ENCODE results near the gene EXOC4.

Gene EXOC4

GRCh38 chr7:133477791-133478190, 224.9 kb downstream of the EXOC4 start:
- Histone ChIP-seq H3K4me2 (peak overlapping the region in 8 of 11 experiments; percentile 26 to 88 (median 64); a peak in 17 of 22 replicates), H3K27ac (peak overlapping the region in 6 of 11 experiments; percentile 22 to 57 (median 50); a peak in 9 of 22 replicates), H3K4me3 (no peak overlapping the region), H3K9ac (peak overlapping the region in 2 of 11 experiments; percentile 24 to 43; a peak in 2 of 22 replicates), H3K27me3 (no peaks in the 10 kb centered on the region), H4K20me1 (peaks cover 0 to 41% (median 0%) of the 10 kb centered on the region in 11 experiments; a peak in 3 of 22 replicates), H3K4me1 (peaks cover 38 to 79% (median 66%) of the 10 kb centered on the region in 10 experiments), H3K9me3 (replicated peaks in 1 of 11) (peaks cover 0 to 35% (median 18%) of the 10 kb centered on the region in 11 experiments; a peak in 16 of 22 replicates), H3K36me3 (peaks cover 0 to 32% (median 13%) of the 10 kb centered on the region in 11 experiments; a peak in 15 of 22 replicates)
- no peak for TF ChIP-seq Cebpa-rat (IDR thresholded peaks at IDR 0.05)

DNA sequence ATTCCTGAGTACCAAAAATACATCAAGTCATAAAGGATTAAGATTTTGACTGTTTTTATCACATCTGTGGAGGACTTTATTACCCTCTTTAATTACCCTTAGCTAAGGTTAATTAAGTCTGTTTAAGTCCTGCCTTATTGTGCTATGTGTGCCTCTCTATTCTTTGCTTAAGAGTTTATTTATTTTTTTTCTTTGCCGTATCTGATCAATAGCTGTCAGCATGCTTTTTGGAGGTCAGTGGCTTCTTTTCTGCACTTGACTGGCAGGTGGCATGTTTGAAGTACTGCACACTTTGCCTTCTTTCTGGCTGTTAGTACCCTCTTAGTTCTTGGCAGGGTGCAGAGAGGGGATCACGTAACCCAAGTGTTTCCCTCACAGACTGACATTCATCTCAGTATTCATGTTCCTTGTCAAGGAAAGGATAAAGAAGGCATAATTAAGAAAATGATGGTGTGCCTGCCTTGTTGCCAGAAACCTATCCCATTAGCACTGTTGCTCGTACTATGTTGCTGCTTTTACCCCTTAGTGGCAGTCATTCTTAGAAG, 225.8 kb downstream of the EXOC4 start:
- Histone ChIP-seq H3K36me3 (peaks cover 0 to 32% (median 13%) of the 10 kb centered on the region in 11 experiments; a peak in 14 of 22 replicates), H3K9me3 (replicated peaks in 1 of 11) (peaks cover 0 to 26% (median 10%) of the 10 kb centered on the region in 11 experiments; a peak in 16 of 22 replicates), H3K4me1 (peaks cover 47 to 87% (median 75%) of the 10 kb centered on the region in 10 experiments), H4K20me1 (peaks cover 0 to 46% (median 0%) of the 10 kb centered on the region in 11 experiments; a peak in 3 of 22 replicates), H3K9ac (peak overlapping the region in 2 of 11 experiments; percentile 2 to 43; a peak in 1 of 22 replicates), H3K4me3 (no peak overlapping the region), H3K4me2 (peak overlapping the region in 8 of 11 experiments; percentile 26 to 88 (median 64); a peak in 16 of 22 replicates), H3K27me3 (no peaks in the 10 kb centered on the region), H3K27ac (peak overlapping the region in 1 of 11 experiments; percentile 57; a peak in 3 of 22 replicates)
- no peak for TF ChIP-seq Cebpa-rat (IDR thresholded peaks at IDR 0.05)

GRCh38 chr7:133479456-133480065, 226.7 kb downstream of the EXOC4 start:
- peaks cover 54 to 95% (median 83%) of the 10 kb centered on the region in 10 experiments for H3K4me1 ChIP-seq
- H3K27ac ChIP-seq: peak overlapping the region in 2 of 11 experiments; percentile 6 to 32; a peak in 1 of 22 replicates

GRCh38 chr7:133480868-133481267, 228.0 kb downstream of the EXOC4 start:
- no peak overlapping the region for H3K4me3 ChIP-seq
- H3K9ac ChIP-seq: no peak overlapping the region
- H3K27ac ChIP-seq: no peak overlapping the region
- no peaks in the 10 kb centered on the region for H3K27me3 ChIP-seq
- peaks cover 45 to 92% (median 79%) of the 10 kb centered on the region in 10 experiments for H3K4me1 ChIP-seq
- H3K4me2 ChIP-seq: peak overlapping the region in 6 of 11 experiments; percentile 82 to 94 (median 88); a peak in 7 of 22 replicates
- H3K36me3 ChIP-seq: peaks cover 0 to 41% (median 11%) of the 10 kb centered on the region in 11 experiments; a peak in 14 of 22 replicates
- no peak for TF ChIP-seq Cebpa-rat (IDR thresholded peaks at IDR 0.05)
- H3K9me3 ChIP-seq (replicated peaks in 1 of 11): peaks cover 0 to 4% (median 0%) of the 10 kb centered on the region in 11 experiments; a peak in 2 of 22 replicates
- peaks cover 0 to 41% (median 0%) of the 10 kb centered on the region in 11 experiments; a peak in 3 of 22 replicates for H4K20me1 ChIP-seq

More at GRCh38 chr7:133479456-133480065, 226.7 kb downstream of the EXOC4 start:
- H3K36me3 ChIP-seq: peaks cover 0 to 32% (median 13%) of the 10 kb centered on the region in 11 experiments; a peak in 14 of 22 replicates
- H3K27me3 ChIP-seq: no peaks in the 10 kb centered on the region
- TF ChIP-seq Cebpa-rat (IDR thresholded peaks at IDR 0.05): no peak
- peaks cover 0 to 17% (median under 1%) of the 10 kb centered on the region in 11 experiments; a peak in 9 of 22 replicates for H3K9me3 ChIP-seq (replicated peaks in 1 of 11)
- peak overlapping the region in 8 of 11 experiments; percentile 26 to 88 (median 64); a peak in 14 of 22 replicates for H3K4me2 ChIP-seq
- peaks cover 0 to 46% (median 0%) of the 10 kb centered on the region in 11 experiments; a peak in 3 of 22 replicates for H4K20me1 ChIP-seq
- H3K4me3 ChIP-seq: no peak overlapping the region
- no peak overlapping the region for H3K9ac ChIP-seq

GRCh38 chr7:133481676-133482075, 228.8 kb downstream of the EXOC4 start:
- H3K4me3 ChIP-seq: peak overlapping the region in 2 of 10 experiments; percentile 60; a peak in 4 of 20 replicates
- H3K9ac ChIP-seq: peak overlapping the region in 2 of 11 experiments; percentile 72 to 76; a peak in 4 of 22 replicates
- peaks cover 45 to 84% (median 73%) of the 10 kb centered on the region in 10 experiments for H3K4me1 ChIP-seq

GRCh38 chr7:133482599-133482998, 229.7 kb downstream of the EXOC4 start:
- peaks cover 38 to 74% (median 64%) of the 10 kb centered on the region in 10 experiments for H3K4me1 ChIP-seq
- peaks cover 0 to 42% (median 11%) of the 10 kb centered on the region in 11 experiments; a peak in 14 of 22 replicates for H3K36me3 ChIP-seq
- no peak for TF ChIP-seq Cebpa-rat (IDR thresholded peaks at IDR 0.05)
- H3K9me3 ChIP-seq (replicated peaks in 1 of 11): no peaks in the 10 kb centered on the region
- H3K9ac ChIP-seq: peak overlapping the region in 5 of 11 experiments; percentile 7 to 76 (median 72); a peak in 8 of 22 replicates
- peaks cover 0 to 30% (median 0%) of the 10 kb centered on the region in 11 experiments; a peak in 3 of 22 replicates for H4K20me1 ChIP-seq
- peak overlapping the region in 6 of 11 experiments; percentile 46 to 79 (median 64); a peak in 12 of 22 replicates for H3K27ac ChIP-seq
- H3K27me3 ChIP-seq: no peaks in the 10 kb centered on the region
- peak overlapping the region; percentile 17 to 94 (median 82); a peak in 20 of 22 replicates for H3K4me2 ChIP-seq
- H3K4me3 ChIP-seq: peak overlapping the region in 4 of 10 experiments; percentile 38 to 60 (median 55); a peak in 6 of 20 replicates

More at GRCh38 chr7:133481676-133482075, 228.8 kb downstream of the EXOC4 start:
- H3K27ac ChIP-seq: peak overlapping the region in 5 of 11 experiments; percentile 49 to 79 (median 67); a peak in 5 of 22 replicates
- H3K9me3 ChIP-seq (replicated peaks in 1 of 11): no peaks in the 10 kb centered on the region
- H4K20me1 ChIP-seq: peaks cover 0 to 39% (median 0%) of the 10 kb centered on the region in 11 experiments; a peak in 3 of 22 replicates
- H3K27me3 ChIP-seq: no peaks in the 10 kb centered on the region
- TF ChIP-seq Cebpa-rat (IDR thresholded peaks at IDR 0.05): no peak
- peak overlapping the region in 10 of 11 experiments; percentile 15 to 94 (median 83); a peak in 17 of 22 replicates for H3K4me2 ChIP-seq
- H3K36me3 ChIP-seq: peaks cover 0 to 41% (median 11%) of the 10 kb centered on the region in 11 experiments; a peak in 14 of 22 replicates

DNA sequence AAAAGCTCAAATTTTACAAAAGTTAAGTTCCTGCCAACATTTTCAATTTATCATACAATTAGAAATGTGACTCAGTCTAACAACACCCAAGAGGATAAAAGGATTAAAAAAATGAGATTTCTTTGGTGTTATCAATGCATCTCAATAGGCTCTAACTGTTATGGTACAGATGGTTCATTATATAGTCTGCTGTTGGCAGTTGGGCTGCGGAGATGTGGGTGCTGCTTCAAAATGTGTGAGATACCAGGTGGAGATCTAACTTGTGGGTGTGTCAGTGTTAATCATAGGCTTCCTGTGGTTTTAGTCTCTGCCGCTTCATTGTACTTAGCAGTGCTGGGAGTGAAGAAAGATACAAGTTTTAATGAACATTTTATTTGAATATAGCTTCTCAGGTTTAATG, 231.2 kb downstream of the EXOC4 start:
- peak overlapping the region; percentile 38 to 94 (median 82) for H3K4me2 ChIP-seq
- peak overlapping the region in 7 of 11 experiments; percentile 10 to 76 (median 53); a peak in 11 of 22 replicates for H3K9ac ChIP-seq
- no peaks in the 10 kb centered on the region for H3K9me3 ChIP-seq (replicated peaks in 1 of 11)
- H3K36me3 ChIP-seq: peaks cover 0 to 48% (median 11%) of the 10 kb centered on the region in 11 experiments; a peak in 14 of 22 replicates
- peak overlapping the region in 8 of 11 experiments; percentile 8 to 79 (median 56); a peak in 14 of 22 replicates for H3K27ac ChIP-seq
- no peak for TF ChIP-seq Cebpa-rat (IDR thresholded peaks at IDR 0.05)
- peaks cover 0 to 24% (median 0%) of the 10 kb centered on the region in 11 experiments; a peak in 2 of 22 replicates for H4K20me1 ChIP-seq
- no peaks in the 10 kb centered on the region for H3K27me3 ChIP-seq
- peak overlapping the region in 6 of 10 experiments; percentile 14 to 60 (median 44); a peak in 10 of 20 replicates for H3K4me3 ChIP-seq
- peaks cover 34 to 60% (median 49%) of the 10 kb centered on the region in 10 experiments for H3K4me1 ChIP-seq

DNA sequence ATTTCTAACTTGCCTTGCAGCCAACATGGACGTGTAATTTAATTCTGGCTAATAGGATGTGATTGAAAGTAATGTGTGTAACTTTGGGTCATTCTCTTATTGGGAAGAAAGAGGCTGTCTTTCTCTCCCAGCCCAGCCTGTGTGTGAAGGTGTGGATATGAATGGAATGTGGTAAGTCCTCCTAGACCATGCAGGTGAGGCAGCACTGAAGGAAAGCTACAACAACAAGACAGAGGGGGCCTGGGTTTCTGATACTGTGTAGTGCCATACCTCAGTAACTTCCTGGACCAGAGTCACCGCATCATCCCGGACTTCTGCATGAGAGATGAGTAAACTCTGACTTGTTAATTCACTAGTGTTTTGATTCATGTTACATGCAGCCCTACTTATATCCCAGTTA, 237.0 kb downstream of the EXOC4 start:
- Histone ChIP-seq H3K27ac (no peak overlapping the region), H3K36me3 (peaks cover 0 to 60% (median 12%) of the 10 kb centered on the region in 11 experiments; a peak in 16 of 22 replicates), H3K9me3 (replicated peaks in 1 of 11) (no peaks in the 10 kb centered on the region), H3K9ac (no peak overlapping the region), H3K4me3 (no peak overlapping the region), H3K4me1 (peaks cover 0 to 8% (median 0%) of the 10 kb centered on the region in 10 experiments; a peak in 5 of 20 replicates), H3K27me3 (no peaks in the 10 kb centered on the region), H3K4me2 (no peak overlapping the region), H4K20me1 (no peaks in the 10 kb centered on the region)
- TF ChIP-seq Cebpa-rat (IDR thresholded peaks at IDR 0.05): no peak
